GM18867 (cell line): Measurements from ENCODE around the gene FGD5.
"Not testable (repeated sequence)": the region's sequence is repeated elsewhere in the genome, so short reads cannot be mapped to it uniquely, and the experiment has no call there.

Experiments
- ATAC-seq: cut with Tn5 transposase; IDR thresholded peaks from one replicate; pipeline ENCODE4 v1.9.1; 2021; ENCODE audit warnings: mild to moderate bottlenecking, moderate library complexity; ENCODE audit not compliant: unreplicated experiment

FGD5 gene

DNA sequence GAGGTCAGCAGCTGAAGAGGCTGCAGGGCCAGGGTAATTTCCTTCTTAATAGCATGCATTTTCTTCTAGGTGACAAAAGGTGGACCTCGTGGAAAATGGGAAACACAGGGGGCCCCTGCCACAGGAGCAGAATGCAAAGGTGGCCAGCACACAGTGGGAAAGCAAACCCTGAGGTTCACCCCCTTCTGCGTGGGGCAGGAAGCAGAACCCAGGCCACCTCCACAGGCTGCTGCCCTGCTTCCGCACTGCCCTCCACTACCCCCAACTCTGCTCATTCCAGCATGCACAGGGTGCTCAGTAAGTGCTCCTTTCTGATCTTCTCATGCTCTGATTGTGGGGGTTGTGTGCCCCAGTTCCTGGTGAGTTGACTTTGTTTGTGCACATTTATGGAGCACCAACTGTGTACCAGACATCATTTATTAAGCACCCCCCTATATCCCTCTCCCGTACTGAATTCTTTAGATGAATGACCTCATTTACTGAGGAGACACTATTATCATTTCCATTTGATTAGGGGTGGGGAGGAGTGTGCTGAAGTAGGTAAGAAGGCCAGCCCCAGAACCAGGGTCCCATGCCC is 12.7 kb upstream of the FGD5 start:
- no peak for ATAC-seq

DNA sequence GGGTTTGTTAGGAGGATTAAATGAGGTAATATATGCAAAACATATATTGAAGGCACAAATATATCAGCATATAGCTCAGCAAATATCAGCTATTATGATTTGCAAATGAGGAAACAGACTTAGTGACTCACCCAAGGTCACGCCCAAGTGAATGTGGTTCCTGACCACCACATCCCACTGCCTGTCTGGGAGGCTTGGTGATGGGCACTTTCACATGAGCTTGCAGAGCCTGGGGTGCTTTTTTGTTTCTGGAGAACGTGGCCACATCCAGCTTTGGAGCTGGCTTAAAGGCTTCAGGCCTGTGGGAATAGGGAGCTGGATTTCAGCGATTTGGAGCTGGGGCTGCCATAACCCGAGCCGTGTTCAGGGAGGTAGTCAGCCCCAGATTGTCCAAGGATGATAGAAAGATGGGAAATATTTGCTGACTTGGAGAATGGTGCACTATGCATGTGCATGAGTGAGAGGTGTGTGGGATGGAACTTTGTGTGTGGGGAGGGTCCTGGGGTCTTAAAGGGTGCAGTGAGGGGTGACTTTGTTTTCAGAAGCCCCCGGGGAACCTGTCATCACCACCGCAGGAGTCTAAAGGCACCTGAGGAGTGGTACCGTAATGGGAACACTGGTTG is 12.0 kb upstream of the FGD5 start:
- ATAC-seq, result no peak

DNA sequence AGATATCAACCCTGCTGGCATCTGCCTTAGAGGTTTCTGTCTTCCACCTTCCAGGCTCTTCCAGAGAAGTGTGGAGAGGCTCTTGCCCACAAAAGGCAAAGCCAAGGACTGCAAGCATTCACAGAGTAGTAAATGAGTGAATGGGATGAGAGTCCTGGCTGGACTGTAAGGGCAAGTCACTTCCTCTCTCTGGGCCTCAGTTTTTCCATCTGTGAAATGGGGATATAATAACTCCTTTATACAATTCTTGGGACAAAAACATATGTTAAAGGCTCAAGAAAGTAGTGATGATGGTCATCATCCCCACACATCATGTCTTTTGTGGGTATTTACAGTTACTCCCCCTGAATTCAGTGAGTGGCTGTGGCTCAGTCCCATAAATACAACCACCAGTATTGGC is 10.7 kb upstream of the FGD5 start:
- ATAC-seq, result no peak

GRCh38 chr3:14808502-14809266 is 10.1 kb upstream of the FGD5 start:
- no peak for ATAC-seq

GRCh38 chr3:14809611-14810010 is 9.2 kb upstream of the FGD5 start:
- ATAC-seq, result not testable (repeated sequence)

DNA sequence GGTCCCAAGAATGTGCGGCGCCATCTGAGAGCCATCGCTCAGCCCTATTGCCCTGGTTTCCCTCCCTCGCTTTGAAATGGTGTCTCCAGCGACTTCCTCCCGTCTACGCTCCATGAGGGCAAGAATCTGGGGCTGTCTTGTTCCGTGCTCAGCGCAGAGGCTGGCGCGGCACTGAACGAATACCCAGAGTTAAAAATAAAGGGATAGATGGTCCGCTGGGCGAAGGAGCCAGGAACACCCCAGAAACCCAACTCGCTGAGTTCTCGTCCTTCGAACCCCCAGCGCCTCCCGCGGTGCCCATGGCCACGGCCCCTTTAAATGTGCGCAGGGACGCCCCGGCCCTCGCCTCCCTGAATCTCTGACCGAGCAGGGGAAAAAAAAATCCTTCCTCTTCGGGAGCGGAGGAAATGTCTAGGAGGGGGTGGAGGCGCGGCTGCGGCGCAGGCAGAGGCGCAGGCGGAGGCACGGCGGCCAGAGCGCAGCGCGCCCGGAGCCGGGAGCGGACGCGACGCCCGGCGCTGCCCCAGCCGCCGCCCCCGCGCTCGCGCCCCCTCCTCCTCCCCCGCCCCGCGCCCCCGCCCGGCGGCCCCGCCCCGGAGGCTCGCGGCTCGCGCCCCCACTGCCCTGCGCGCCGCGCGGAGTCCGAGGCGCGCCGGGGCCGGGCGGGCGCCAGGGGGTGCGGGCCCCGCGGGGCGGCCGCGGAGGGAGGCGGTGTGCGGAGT is 8.5 kb upstream of the FGD5 start:
- no peak for ATAC-seq

DNA sequence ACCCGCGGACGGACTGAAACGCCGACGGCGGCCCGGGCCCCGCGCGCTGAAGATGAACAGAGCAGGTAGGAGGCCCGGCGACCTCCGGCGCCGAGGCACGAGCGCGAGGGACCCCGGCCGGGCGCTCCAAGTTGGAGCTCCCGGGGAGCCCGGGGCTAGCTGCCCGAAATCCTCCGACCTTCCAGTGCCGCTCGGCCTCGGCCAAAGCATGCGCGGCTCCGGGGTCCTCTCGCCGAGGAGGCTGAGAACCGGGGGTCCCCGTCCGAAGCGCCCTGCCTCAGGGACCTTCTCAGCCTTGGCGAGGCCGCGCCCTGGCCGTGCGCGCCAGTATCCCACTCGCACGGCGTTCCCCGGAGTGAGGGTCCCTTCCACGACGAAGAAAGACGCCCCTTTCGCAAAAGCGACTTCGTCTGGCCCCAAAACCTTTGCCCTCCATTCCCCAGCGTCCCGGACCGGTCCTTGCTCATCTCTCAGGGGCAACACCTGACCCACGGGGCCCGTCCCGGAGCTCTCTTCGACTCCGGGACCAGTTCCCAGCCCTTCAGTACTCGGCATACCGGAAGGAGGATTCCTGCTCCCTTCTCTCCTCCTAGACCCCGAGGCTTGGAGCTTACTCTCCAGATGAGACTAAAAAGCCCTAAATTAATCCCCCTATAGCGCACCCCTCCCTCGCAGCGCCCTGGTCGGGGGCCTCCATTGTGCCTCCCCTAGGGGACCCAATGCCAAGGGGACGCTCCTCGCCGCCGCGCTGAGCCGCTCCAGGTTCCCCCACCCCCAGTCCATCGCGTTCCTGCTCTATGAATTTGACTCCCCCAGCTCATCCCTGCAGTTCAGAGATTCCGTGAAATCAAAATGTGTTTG is 7.7 kb upstream of the FGD5 start:
- no peak for ATAC-seq

- no peak for ATAC-seq
Measured at GRCh38 chr3:14811684-14812083, 7.1 kb upstream of the FGD5 start.

GRCh38 chr3:14812196-14812790 is 6.5 kb upstream of the FGD5 start:
- no peak for ATAC-seq

DNA sequence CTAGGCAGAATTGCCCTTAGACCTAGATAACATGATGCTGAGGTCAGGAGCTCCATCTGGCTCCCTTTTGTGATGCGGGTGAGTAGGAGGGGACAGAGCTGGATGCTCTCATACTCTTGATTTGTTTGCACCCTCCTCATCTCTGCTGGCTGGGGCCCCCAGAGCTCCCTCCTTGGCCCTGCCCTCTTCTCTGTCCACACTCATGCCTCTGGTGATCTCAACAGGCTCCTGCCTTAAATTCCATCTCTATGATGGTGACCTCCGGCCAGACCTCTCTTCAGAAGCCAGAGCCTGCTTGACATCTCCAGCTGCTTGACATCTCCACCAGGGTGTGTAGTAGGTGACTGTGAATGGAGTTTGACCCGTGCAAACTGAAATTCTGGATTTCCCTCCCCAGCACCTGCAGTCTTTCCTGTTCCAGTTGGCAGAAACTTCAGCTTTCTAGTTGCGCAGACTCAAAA is 4.3 kb upstream of the FGD5 start:
- no peak for ATAC-seq

GRCh38 chr3:14816359-14816758 is 2.4 kb upstream of the FGD5 start:
- ATAC-seq, result no peak

- no peak for ATAC-seq
Measured at GRCh38 chr3:14819671-14820070, 909 bp downstream of the FGD5 start.

GRCh38 chr3:14820156-14820555 is 1.4 kb downstream of the FGD5 start:
- no peak for ATAC-seq

DNA sequence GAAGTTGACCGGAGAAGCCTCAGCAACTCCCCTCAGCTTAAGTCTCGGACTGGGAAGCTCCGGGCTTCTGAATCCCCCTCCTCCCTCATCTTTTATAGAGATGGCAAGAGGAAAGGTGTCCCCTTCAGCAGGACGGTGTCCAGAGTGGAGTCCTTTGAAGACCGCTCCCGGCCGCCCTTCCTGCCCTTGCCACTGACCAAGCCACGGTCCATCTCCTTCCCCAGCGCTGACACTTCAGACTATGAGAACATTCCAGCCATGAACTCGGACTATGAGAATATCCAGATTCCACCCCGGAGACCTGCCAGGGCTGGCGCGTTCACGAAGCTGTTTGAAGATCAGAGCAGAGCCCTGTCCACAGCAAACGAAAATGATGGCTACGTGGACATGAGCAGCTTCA is 2.4 kb downstream of the FGD5 start:
- no peak for ATAC-seq

- no peak for ATAC-seq
Measured at GRCh38 chr3:14822134-14822533, 3.4 kb downstream of the FGD5 start.

DNA sequence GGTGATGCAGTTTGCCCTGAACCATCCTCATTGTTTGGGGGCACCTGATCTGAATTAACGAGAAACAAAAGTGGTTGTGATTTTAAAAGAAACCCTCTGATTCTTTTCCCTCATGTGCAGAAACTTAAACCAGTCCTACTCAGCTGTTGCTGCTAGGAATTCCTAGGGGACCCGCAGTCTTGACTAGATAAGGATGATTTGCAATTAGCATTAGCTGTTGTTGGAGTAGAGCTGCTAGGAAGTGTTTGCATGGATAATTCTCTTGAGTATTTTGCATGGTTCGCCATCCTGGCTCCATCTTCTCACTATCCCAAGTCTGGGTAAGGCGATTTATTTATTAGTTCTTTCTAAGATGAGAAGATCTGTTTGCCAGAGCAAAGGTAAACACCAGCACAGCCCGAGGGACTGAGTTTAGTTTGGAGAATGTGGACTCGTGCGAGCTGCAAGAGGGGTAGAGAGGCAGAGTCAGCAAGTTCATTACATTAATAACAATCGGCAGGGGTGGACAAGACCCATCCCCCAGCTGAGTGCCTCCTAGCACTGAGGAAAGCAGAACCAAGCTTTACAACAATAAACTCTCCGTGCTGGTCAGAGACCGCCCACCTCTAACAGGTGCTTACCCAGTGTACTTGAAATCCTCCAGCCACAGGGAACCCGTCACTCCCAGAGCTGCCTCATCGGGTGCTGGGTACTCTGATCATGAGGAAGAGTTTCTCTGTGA is 4.1 kb downstream of the FGD5 start:
- no peak for ATAC-seq

DNA sequence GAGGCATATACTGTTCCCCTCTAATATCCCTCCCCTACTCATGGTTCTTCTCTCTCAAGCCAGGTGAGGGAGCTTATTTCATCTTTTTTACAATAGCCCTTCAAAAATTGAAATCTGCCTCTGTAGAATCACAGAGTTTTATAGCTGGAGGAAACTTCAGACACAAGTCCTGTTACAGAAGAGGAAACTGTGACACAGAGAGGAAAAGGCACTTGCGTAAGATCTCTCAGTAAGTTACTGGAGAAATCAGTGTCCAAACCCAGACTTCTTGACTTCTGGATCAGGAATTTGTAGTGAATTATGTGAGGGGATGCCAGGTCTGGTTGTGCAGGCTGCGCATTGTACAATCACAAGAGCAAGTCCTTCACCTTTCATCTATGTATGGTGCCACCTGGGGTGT is 4.6 kb downstream of the FGD5 start:
- no peak for ATAC-seq

DNA sequence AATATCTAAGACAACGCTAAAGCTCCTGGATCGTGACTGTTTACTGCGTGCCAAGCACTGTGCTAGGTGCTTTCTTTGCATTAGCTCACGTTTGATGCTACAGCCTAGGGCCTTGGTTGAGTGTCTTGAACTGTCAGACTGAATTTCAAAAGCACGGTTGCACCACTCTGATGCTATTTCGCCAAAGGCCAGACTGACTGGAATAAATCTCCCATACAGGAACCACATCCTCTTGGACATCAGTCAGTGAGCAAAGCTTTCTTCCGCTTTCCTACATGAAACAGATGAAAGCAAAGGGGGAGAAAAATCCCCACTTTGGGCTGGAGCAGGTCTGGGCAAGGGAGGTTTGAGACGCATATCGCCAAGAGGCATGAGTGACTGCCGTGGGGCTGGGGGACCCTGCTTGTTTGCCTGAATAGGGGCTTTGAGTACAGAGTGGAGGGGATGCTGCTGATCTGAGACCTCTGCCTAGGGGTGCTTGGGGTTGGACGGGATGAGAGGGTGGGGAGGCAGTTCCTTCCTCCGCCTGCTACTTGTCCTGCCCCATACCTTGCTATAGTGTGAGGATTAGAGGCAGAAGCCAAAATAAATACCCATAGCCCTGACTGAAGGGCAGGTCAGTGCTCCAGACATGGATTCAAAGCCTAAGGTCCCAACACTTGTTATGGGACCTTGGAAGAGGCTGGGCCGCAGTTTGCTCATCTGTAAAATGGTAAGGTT is 5.3 kb downstream of the FGD5 start:
- no peak for ATAC-seq

DNA sequence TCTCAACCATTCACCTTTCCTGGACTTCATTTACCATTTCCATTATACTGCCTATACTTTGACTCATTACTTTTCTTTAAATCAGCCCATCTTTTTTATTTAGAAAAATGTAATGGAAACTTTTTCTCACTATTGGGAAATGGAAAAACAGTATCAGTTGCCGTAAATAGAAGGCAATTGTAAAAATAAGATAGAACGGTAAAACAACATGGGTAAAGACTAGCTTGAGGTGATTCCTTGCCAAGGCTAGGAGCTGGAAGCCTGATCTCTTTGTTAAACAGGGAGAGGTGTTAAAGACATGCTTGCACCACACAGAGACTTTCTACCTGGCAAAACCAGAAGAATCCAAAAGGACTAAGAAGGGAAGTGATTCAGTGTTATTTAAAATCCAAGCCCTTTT is 5.9 kb downstream of the FGD5 start:
- ATAC-seq, result no peak
